Activated T-helper 2 cell treated with anti-CD3 and anti-CD28 coated beads, Interferon-gamma antibody, Interleukin-2, Interleukin-4, amounts not matched to agents 10 μg/mL and 5 μg/mL and 100 μg/mL, durations not matched to agents 14 hours and 24 hours and 36 hours (primary cell): Measurements from ENCODE around the gene TMEM218. TPM values are rescaled to one million over a fixed set of nuclear protein-coding genes. Genes with fewer than 3 reads are reported as not detected.
A peak's percentile ranks its signal among the peaks of the same experiment; 100 is the strongest.

Source experiments
- DNase-seq: peaks from one replicate; pipeline ENCODE4 v3.0.0; 2021; ENCODE audit warnings: low spot score
- H3K27ac Mint-ChIP-seq: one replicate; pipeline ENCODE4 v1.8.0; 2021; ENCODE audit warnings: mixed read lengths
- H3K27me3 Mint-ChIP-seq: one replicate; pipeline ENCODE4 v1.8.0; 2021; ENCODE audit warnings: low read depth, mixed read lengths
- H3K36me3 Mint-ChIP-seq: one replicate; pipeline ENCODE4 v1.8.0; 2021; ENCODE audit warnings: low read depth, mixed read lengths
- H3K4me1 Mint-ChIP-seq: one replicate; pipeline ENCODE4 v1.8.0; 2021; ENCODE audit warnings: low read depth, mixed read lengths
- H3K4me3 Mint-ChIP-seq: one replicate; pipeline ENCODE4 v1.8.0; 2021; ENCODE audit warnings: low read depth, mild to moderate bottlenecking, moderate library complexity, mixed read lengths
- H3K9me3 Mint-ChIP-seq: one replicate; pipeline ENCODE4 v1.8.0; 2021; ENCODE audit warnings: mixed read lengths
- intact Hi-C: fragments of 100-400 bp; cut with micrococcal nuclease; formaldehyde crosslinking; loops from one replicate; pipeline ENCODE4 v1.15.1; 2023
- total RNA-seq: library from RNA; stranded (reverse); gene quantifications from 2 replicates; pipeline ENCODE4 v1.2.3, GENCODE V29; 2022

The TMEM218 gene
- total RNA-seq, result 17.9 and 18.1 TPM in 2 replicates

- DNase-seq, result peak; percentile 97
- intact Hi-C loops, result loop anchor here (1.0 to 5.0 kb wide), 5 partner anchors 49 to 776 kb away; partner anchors contain the start of genes CCDC15, HYLS1, SIAE and SLC37A2
- Mint-ChIP-seq H3K4me1 (peaks cover 22% of the 10 kb centered on the region), H3K36me3 (peaks cover 16% of the 10 kb centered on the region), H3K27ac (peak within 1 kb of the TSS; percentile 100), H3K9me3 (peaks cover 12% of the 10 kb centered on the region), H3K4me3 (peak within 1 kb of the TSS; percentile 100), H3K27me3 (peaks cover 6% of the 10 kb centered on the region)
Measured at GRCh38 chr11:125111343-125112207, at the start of gene TMEM218. Gene TMEM218, minus strand, starts transcription at chr11:125111626. Its CDS starts 9,385 bp downstream, at chr11:125102241.

GRCh38 chr11:125157953-125158680, 46.7 kb upstream of the TMEM218 start:
- H3K36me3 Mint-ChIP-seq, result no peaks in the 10 kb centered on the region
- H3K4me3 Mint-ChIP-seq, result no peak overlapping the region
- intact Hi-C loops, result no loop called here

GRCh38 chr11:125157118-125157733, 45.8 kb upstream of the TMEM218 start:
- Mint-ChIP-seq H3K36me3 (no peaks in the 10 kb centered on the region), H3K27me3 (peaks cover 29% of the 10 kb centered on the region), H3K4me1 (no peaks in the 10 kb centered on the region), H3K4me3 (no peak overlapping the region), H3K27ac (no peak overlapping the region), H3K9me3 (peaks cover 9% of the 10 kb centered on the region)
- no peak for DNase-seq
- intact Hi-C loops, result no loop called here

More at GRCh38 chr11:125157953-125158680, 46.7 kb upstream of the TMEM218 start:
- H3K27ac Mint-ChIP-seq, result no peak overlapping the region
- no peak for DNase-seq
- no peaks in the 10 kb centered on the region for H3K4me1 Mint-ChIP-seq
- H3K9me3 Mint-ChIP-seq, result peaks cover 9% of the 10 kb centered on the region
- peaks cover 38% of the 10 kb centered on the region for H3K27me3 Mint-ChIP-seq

GRCh38 chr11:125156346-125157117, 45.1 kb upstream of the TMEM218 start:
- Mint-ChIP-seq H3K9me3 (peaks cover 9% of the 10 kb centered on the region), H3K27ac (no peak overlapping the region), H3K4me3 (no peak overlapping the region), H3K4me1 (no peaks in the 10 kb centered on the region), H3K27me3 (peaks cover 24% of the 10 kb centered on the region), H3K36me3 (no peaks in the 10 kb centered on the region)
- intact Hi-C loops, result no loop called here
- DNase-seq, result no peak

GRCh38 chr11:125155767-125156166, 44.3 kb upstream of the TMEM218 start:
- intact Hi-C loops, result no loop called here
- Mint-ChIP-seq H3K4me3 (no peak overlapping the region), H3K4me1 (no peaks in the 10 kb centered on the region), H3K27me3 (peaks cover 20% of the 10 kb centered on the region), H3K27ac (no peak overlapping the region), H3K9me3 (peaks cover 9% of the 10 kb centered on the region), H3K36me3 (no peaks in the 10 kb centered on the region)
- no peak for DNase-seq

GRCh38 chr11:125155100-125155444, 43.6 kb upstream of the TMEM218 start:
- Mint-ChIP-seq H3K27me3 (peaks cover 15% of the 10 kb centered on the region), H3K4me1 (no peaks in the 10 kb centered on the region), H3K4me3 (no peak overlapping the region), H3K27ac (no peak overlapping the region), H3K36me3 (no peaks in the 10 kb centered on the region), H3K9me3 (peaks cover 9% of the 10 kb centered on the region)
- no peak for DNase-seq
- intact Hi-C loops, result no loop called here

- peaks cover 9% of the 10 kb centered on the region for H3K9me3 Mint-ChIP-seq
- H3K27ac Mint-ChIP-seq, result no peak overlapping the region
- H3K27me3 Mint-ChIP-seq, result peaks cover 19% of the 10 kb centered on the region
- H3K4me3 Mint-ChIP-seq, result no peak overlapping the region
- DNase-seq, result no peak
- no peaks in the 10 kb centered on the region for H3K4me1 Mint-ChIP-seq
- H3K36me3 Mint-ChIP-seq, result no peaks in the 10 kb centered on the region
- intact Hi-C loops, result no loop called here
Measured at GRCh38 chr11:125154378-125155099, 43.1 kb upstream of the TMEM218 start.

GRCh38 chr11:125153837-125154236, 42.4 kb upstream of the TMEM218 start:
- no peak for DNase-seq
- Mint-ChIP-seq H3K36me3 (no peaks in the 10 kb centered on the region), H3K4me1 (no peaks in the 10 kb centered on the region), H3K9me3 (peaks cover 9% of the 10 kb centered on the region), H3K27ac (no peak overlapping the region), H3K4me3 (no peak overlapping the region), H3K27me3 (peaks cover 17% of the 10 kb centered on the region)
- intact Hi-C loops, result no loop called here

- no peak overlapping the region for H3K27ac Mint-ChIP-seq
- H3K36me3 Mint-ChIP-seq, result no peaks in the 10 kb centered on the region
- no peak for DNase-seq
- no peak overlapping the region for H3K4me3 Mint-ChIP-seq
- no peaks in the 10 kb centered on the region for H3K9me3 Mint-ChIP-seq
- intact Hi-C loops, result no loop called here
- H3K4me1 Mint-ChIP-seq, result no peaks in the 10 kb centered on the region
- peaks cover 14% of the 10 kb centered on the region for H3K27me3 Mint-ChIP-seq
Measured at GRCh38 chr11:125148743-125149142, 37.3 kb upstream of the TMEM218 start.

GRCh38 chr11:125148011-125148410, 36.6 kb upstream of the TMEM218 start:
- intact Hi-C loops, result no loop called here
- no peak for DNase-seq

GRCh38 chr11:125147280-125147679, 35.9 kb upstream of the TMEM218 start:
- Mint-ChIP-seq H3K27ac (no peak overlapping the region), H3K27me3 (peaks cover 17% of the 10 kb centered on the region), H3K36me3 (no peaks in the 10 kb centered on the region), H3K4me1 (no peaks in the 10 kb centered on the region), H3K4me3 (no peak overlapping the region), H3K9me3 (no peaks in the 10 kb centered on the region)
- DNase-seq, result no peak
- intact Hi-C loops, result no loop called here

More at GRCh38 chr11:125148011-125148410, 36.6 kb upstream of the TMEM218 start:
- Mint-ChIP-seq H3K27me3 (peaks cover 14% of the 10 kb centered on the region), H3K4me1 (no peaks in the 10 kb centered on the region), H3K27ac (no peak overlapping the region), H3K4me3 (no peak overlapping the region), H3K9me3 (no peaks in the 10 kb centered on the region), H3K36me3 (no peaks in the 10 kb centered on the region)

- H3K27ac Mint-ChIP-seq, result no peak overlapping the region
- H3K4me3 Mint-ChIP-seq, result no peak overlapping the region
- DNase-seq, result no peak
- peaks cover 18% of the 10 kb centered on the region for H3K27me3 Mint-ChIP-seq
- peaks cover 3% of the 10 kb centered on the region for H3K4me1 Mint-ChIP-seq
- no peaks in the 10 kb centered on the region for H3K9me3 Mint-ChIP-seq
- no peaks in the 10 kb centered on the region for H3K36me3 Mint-ChIP-seq
- intact Hi-C loops, result no loop called here
Measured at GRCh38 chr11:125146232-125146631, 34.8 kb upstream of the TMEM218 start.
